Esophagus mucosa (tissue), 1 donor: ENCODE results near the gene SEPTIN3. TPM values are rescaled to one million over a fixed set of nuclear protein-coding genes. Genes with fewer than 3 reads are reported as not detected.

ENCODE experiments used
- ATAC-seq: fragments of 200-7000 bp; cut with Tn5 transposase; one replicate; pipeline ENCODE4 v1.9.1; 2020
- total RNA-seq: library from RNA; stranded (reverse); gene quantifications from one replicate; pipeline ENCODE4 v1.2.4, GENCODE V29; 2023
- donor health status: DM: yes; HTN: yes; CAD: no.

SEPTIN3 gene
- total RNA-seq: 0.24 TPM

- no peak for ATAC-seq
These were observed at the start of gene SEPTIN3 for GRCh38 chr22:41969110-41969646. Gene SEPTIN3, plus strand, starts transcription at chr22:41969443. Its CDS starts 2,050 bp downstream, at chr22:41971493.

- ATAC-seq: peak; percentile 12
These were observed 48.8 kb upstream of the SEPTIN3 start for GRCh38 chr22:41920271-41920976.

- no peak for ATAC-seq
These were observed 46.9 kb upstream of the SEPTIN3 start for GRCh38 chr22:41922328-41922727.

- no peak for ATAC-seq
These were observed 46.2 kb upstream of the SEPTIN3 start for GRCh38 chr22:41922940-41923594.

- no peak for ATAC-seq
These were observed 45.5 kb upstream of the SEPTIN3 start for GRCh38 chr22:41923595-41924276.

GRCh38 chr22:41925783-41926460 is 43.3 kb upstream of the SEPTIN3 start:
- ATAC-seq: peak; percentile 67

GRCh38 chr22:41927813-41928212 is 41.4 kb upstream of the SEPTIN3 start:
- ATAC-seq: no peak

- ATAC-seq: no peak
These were observed 40.4 kb upstream of the SEPTIN3 start for GRCh38 chr22:41928593-41929417.

GRCh38 chr22:41929418-41929810 is 39.8 kb upstream of the SEPTIN3 start:
- no peak for ATAC-seq

GRCh38 chr22:41931701-41932269 is 37.5 kb upstream of the SEPTIN3 start:
- ATAC-seq: no peak

- ATAC-seq: no peak
These were observed 36.9 kb upstream of the SEPTIN3 start for GRCh38 chr22:41932353-41932752.

GRCh38 chr22:41933411-41934177 is 35.6 kb upstream of the SEPTIN3 start:
- no peak for ATAC-seq

- ATAC-seq: no peak
These were observed 34.8 kb upstream of the SEPTIN3 start for GRCh38 chr22:41934284-41935014.

- ATAC-seq: no peak
These were observed 34.3 kb upstream of the SEPTIN3 start for GRCh38 chr22:41935015-41935351.

- no peak for ATAC-seq
These were observed 33.7 kb upstream of the SEPTIN3 start for GRCh38 chr22:41935509-41935908.

- no peak for ATAC-seq
These were observed 32.4 kb upstream of the SEPTIN3 start for GRCh38 chr22:41936894-41937169.

- ATAC-seq: peak; percentile 63
These were observed 29.0 kb upstream of the SEPTIN3 start for GRCh38 chr22:41939981-41940831.

GRCh38 chr22:41940832-41941765 is 28.1 kb upstream of the SEPTIN3 start:
- peak; percentile 78 for ATAC-seq
